IPS DF 19.7 (cell line): Measurements from ENCODE around the gene ADARB2.
"Not testable (repeated sequence)": the region's sequence is repeated elsewhere in the genome, so short reads cannot be mapped to it uniquely, and the experiment has no call there.

Experiments used
- DNase-seq: peaks from one replicate; pipeline ENCODE4 v3.0.0-alpha.2; 2013; ENCODE audit warnings: low read depth, low spot score

The ADARB2 gene

DNA sequence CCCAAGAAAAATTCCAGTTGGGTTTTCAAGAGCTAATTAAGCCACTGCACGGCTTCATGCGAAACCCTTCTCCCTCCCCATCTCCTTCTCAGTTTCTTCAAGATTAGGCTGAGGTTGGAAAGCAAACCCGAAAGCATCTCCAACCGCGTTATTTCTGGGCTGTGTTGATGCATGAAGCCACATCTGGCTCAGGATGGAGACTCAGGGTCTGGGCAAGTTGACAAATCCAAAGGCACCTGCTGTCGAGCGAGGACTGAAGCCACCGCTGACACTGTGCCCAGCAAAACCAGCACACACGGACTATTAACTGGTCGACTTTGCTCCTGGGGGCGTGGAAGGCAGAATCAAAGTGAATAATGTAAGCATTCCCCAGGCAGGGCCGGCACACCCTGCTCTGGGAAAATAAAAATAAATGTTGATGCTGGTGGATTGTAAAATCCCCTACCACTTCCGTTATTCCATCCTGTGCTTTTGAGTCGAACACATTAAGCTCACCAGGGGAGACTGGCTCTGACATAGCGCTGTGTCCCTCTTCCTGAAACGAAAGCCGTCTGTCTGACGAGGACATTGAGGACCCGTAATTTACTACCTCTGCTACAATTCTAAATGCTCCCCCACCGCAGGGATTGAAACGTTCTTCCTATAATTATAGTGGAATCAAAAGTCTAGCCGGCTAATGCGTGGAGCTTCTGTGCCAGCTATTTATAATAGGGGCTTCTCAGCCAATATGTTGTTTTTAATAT, 269.8 kb downstream of the ADARB2 start:
- DNase-seq, result no peak

DNA sequence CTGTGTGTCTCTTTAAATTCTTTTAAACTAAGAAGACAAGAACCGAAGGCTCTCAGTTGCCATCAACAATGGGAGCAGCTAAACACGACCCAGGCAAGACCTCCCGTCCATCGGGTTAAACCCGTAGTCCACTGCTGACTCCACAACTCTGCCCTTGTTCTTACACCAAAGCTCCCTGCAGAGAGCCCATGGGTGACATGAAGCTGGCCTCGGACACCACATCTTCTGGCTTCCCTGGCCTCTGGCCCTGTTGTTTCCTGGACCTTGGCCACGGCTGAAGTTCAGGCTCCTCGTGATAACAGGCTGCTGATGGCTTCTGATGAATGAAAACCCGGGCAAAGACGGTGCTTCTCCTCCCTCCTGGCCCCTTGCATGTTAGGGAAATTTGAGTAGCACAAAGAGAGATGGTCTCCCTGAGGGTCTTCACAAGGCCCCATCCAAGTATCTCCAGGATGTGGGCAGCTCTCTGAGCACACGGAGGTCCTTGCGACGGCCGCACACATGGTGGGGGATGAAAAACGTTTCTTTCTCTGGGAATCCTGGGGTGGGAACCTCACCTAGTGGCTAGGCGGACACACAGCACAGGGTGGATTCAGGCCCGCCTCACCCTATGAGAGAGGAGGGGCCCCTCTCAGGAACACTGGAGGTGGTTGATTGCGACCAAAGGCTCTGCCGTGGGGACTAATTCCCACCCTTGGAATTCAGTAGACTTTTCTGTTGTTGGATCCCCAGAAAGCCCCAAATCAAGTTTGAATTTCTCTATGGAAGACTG, 271.1 kb downstream of the ADARB2 start:
- no peak for DNase-seq

- no peak for DNase-seq
These were observed 271.9 kb downstream of the ADARB2 start for GRCh38 chr10:1465418-1465911.

DNA sequence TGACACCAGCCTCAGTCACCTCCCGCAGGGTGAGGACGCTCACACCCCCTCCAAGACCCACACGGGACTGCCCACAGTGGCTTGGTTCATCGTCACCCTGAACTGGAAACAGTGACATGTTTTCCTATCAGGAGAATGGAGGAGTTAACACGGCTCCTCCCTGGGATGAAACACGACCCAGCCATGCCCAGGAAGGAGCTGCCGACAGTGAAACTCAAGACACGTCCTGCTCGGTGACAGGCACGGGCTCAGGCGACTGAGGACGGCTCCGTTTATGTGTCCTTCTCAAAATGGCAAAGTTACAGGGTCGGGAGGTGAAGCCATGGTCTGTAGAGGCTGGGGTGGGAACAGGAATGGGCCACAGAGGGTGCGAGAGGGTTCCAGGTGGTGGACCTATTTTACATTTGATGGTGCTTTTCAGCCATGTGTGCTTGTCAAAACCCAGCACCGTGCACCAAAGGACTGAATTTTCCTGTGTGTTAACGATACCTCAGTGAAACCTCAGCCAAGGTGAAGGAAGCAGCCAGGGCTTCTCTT, 272.4 kb downstream of the ADARB2 start:
- no peak for DNase-seq

DNA sequence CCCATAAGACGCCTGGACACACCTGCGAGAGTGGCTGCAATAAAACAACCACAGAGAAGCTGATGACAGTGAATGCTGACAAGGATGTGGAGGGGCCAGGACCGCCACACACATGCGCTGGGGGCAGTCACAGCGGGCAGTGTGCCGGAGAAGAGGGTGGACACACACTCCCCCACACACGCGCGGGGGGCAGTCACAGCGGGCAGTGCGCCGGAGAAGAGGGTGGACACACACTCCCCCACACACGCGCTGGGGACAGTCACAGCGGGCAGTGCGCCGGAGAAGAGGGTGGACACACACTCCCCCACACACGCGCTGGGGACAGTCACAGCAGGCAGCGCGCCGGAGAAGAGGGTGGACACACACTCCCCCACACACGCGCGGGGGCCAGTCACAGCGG, 273.4 kb downstream of the ADARB2 start:
- DNase-seq, result not testable (repeated sequence)

DNA sequence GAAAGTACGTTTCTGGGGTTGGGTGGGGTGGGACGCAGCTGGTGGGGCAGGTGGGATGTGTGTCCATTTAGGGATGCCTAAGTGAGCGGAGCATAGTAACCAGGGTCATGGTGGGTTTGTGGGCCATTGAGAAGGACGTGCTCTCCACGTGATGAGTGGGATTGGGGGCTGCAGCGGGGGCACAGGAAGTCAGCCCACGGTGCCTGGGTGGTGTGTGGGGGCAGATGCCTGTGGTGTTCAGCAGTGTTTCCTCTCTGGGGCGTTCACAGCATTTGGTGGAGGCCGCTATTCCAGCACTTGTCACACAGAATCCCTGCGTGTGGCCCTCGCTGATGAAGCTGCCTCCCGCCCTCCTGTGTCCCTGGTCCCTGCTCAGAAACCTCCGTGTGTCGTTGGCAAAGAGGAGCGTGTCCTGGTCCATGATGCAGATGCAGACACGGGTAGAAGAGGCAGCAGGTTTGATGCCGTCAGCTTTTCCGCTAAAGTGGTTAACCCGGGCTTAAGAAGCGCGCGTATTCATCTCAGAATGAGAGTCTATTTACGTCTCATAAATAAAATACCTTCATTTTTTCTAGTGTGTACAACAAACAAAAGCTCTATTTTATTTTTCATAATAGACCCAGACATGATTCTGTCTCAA, 274.2 kb downstream of the ADARB2 start:
- no peak for DNase-seq

GRCh38 chr10:1462521-1462920, 274.8 kb downstream of the ADARB2 start:
- DNase-seq, result no peak

DNA sequence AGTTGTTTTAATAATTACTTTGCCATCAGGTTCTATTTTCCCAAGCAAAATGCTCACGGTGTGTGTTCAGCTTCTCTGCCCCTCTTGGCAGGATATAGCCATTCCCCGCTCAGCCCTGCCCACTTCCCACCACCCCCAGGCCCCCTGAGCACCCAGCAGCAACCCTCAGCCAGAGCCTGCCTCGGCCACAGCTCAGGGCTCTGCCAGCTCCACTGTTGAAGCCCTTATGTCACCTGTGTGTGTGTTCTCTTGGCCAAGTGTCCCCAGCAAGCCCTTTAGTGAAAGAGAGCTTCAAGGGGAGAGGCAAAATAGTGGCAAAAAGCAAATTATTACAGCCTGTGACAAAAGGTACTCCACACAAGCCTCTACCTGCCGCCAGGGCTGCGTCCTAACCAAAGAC, 275.3 kb downstream of the ADARB2 start:
- DNase-seq, result no peak

GRCh38 chr10:1461016-1461415, 276.3 kb downstream of the ADARB2 start:
- DNase-seq, result no peak

- not testable (repeated sequence) for DNase-seq
These were observed 277.7 kb downstream of the ADARB2 start for GRCh38 chr10:1459664-1460063.

DNA sequence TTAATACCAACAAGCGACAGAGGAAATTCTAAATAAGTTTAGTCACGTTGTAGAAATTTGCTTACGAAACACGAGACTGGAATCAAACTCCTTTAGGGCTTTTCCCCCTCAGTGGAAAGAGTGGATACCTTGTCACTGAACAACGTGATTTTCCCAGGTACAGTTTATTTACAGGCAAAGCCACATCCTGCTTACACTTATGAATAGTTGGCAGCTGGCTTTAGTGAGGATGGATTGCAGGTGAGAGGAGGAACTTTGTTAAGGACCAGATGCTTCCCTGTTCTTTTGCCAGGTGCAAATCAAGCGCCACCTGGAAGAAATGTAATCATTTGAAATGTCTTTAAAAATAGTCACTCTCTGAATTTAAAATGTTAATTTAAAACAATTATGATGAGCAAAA, 282.4 kb downstream of the ADARB2 start:
- no peak for DNase-seq

DNA sequence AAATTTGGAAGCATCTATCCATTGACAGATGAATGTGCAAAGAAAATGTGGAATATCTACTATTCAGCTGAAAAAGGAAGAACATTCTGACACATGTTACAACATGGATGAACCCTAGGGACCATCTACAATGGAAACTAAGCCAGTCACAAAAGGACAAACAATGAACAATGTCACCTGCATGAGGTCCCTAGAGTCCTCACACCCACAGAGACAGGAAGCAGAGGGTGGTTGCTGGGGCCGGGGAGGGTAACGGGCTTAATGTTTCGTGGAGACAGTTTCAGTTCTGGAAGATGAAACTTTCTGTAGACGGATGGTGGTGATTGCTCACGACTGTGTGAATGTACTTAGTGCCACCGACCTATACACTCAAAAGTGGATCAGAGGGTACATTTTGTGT, 282.9 kb downstream of the ADARB2 start:
- no peak for DNase-seq

GRCh38 chr10:1452777-1453176, 284.5 kb downstream of the ADARB2 start:
- no peak for DNase-seq

GRCh38 chr10:1451941-1452340, 285.4 kb downstream of the ADARB2 start:
- no peak for DNase-seq

DNA sequence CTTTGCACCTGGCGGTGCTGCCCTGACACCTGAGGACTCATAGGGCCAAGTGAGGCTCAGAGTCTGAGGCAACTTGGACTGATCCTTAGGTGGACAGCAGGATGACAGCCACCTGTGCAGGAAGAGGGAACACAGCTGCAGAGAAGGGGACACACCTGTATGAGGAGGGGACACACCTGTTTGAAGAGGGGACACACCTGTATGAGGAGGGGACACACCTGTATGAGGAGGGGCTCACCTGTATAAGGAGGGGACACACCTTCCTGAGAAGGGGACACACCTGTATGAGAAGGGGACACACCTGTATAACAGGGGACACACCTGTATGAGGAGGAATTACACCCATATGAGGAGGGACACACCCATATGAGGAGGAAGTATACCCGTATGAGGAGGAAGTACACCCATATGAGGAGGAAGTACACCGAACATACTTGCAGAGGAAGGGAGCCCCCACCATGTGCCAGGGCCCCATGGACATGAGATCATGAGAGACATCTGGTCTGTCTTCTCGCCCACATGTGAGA, 285.9 kb downstream of the ADARB2 start:
- DNase-seq, result no peak

DNA sequence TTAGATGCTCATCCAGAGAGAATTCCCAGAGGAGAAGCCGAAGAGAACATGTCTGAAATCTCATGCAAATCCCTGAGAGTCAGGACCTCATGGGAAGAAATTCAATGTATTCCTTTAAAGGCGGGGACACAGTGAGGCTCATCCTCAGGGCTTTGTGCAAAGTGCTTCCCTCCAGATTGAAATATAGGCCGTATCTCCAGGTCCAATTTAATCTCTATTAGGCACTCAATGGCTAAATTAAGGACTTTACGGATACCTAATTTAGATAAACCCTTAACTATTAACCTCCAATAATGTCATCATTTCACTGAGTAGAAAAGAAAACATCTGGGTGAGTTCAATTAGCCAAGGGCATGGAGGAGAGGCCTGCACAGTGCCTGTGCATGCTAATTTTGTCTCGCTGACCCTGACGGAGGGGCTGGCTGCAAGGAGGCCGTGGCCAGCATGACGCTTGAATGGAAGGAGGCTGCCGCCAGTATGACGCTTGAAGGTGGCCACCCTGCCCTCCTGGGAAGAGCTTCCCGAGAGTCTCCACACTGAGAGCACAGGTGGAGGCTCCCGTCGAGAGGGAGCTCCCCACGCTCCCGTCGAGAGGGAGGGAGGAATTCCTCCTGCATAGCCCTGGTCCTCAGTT, 287.6 kb downstream of the ADARB2 start:
- DNase-seq, result no peak

DNA sequence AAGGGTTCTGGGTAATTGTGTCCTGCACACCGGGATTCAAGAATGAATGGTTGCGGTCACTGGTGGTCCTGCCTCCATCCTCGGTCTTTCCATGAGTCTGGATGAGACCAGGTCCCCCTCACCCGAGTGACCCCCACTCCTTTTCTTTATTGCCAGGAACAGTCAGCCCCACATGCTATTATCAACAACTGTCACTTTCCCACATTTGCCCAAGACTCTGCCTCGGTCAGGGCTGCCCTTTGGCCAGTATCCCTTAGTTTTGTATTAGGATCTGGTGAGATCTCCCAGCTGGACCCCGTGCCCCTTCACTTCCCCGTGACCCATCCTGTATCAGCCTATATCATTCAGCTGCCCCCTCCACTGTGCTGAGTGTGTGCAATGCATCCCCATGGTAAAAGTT, 288.3 kb downstream of the ADARB2 start:
- no peak for DNase-seq

GRCh38 chr10:1448252-1448930, 288.9 kb downstream of the ADARB2 start:
- no peak for DNase-seq

GRCh38 chr10:1444826-1445225, 292.5 kb downstream of the ADARB2 start:
- DNase-seq, result no peak

DNA sequence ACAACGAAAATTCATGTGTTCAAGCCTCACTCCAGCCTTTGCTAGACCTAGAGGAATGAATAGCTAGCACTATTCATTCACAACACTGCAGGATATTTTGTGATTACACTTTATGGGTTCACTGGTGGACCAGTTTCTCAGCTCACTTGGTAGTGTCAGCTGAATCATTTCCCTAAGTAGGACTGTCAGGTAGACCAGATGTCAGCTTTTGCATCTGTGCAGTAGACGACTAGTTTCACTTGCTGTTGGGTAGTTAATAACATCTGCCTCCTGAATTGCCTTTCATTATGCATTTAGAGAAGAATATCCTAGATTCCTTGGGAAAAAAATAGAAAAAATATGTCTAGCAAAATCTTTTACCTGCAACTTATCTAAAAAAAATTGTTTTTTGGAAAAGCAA, 296.4 kb downstream of the ADARB2 start:
- DNase-seq, result no peak
